T-helper 1 cell treated with Interleukin-12 subunit alpha and Interleukin-12 subunit beta and Interleukin-4 antibody, amounts not matched to agents 30 ng/mL and 1 ng/mL, for 36 hours (primary cell): Measurements from ENCODE around the gene COPB2. TPM values are rescaled to one million over a fixed set of nuclear protein-coding genes. Genes with fewer than 3 reads are reported as not detected.

Experiments
- intact Hi-C: fragments of 100-400 bp; cut with micrococcal nuclease; formaldehyde crosslinking; loops from one replicate; pipeline ENCODE4 v1.15.1; 2024
- total RNA-seq: library from RNA; stranded (reverse); gene quantifications from 2 replicates; pipeline ENCODE4 v1.2.3, GENCODE V29; 2022

COPB2 gene
- total RNA-seq, 1 donor from 2014 or later = 112 TPM

- intact Hi-C loops = no loop called here
These were observed 79.6 kb downstream of the COPB2 start for GRCh38 chr3:139309880-139310279.

DNA sequence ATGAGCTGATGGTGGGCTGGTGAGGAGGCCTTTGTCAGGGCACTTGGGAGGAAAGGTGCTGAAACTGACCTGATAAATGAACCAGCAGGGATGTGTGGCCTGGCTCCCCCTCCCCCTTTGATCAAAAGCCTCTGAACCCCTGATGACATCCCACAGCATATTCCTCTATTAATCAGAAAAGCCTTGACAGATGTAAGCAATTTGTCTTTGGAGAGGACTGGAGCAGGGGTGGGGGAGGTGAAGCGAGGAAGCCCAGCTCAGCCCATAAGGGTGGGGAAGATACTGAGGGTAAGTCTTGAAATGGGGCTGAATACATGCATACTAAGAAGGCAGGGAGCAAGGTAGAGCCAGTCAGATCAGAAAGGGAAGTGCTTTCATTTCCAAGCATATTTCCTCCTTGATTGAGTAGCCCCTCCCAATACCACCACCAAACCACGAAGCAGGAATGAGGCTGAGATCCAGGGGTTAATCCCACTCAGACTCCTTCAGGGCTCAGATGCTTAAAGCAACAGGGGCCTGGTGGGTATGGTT lies 80.3 kb downstream of the COPB2 start:
- intact Hi-C loops = no loop called here

DNA sequence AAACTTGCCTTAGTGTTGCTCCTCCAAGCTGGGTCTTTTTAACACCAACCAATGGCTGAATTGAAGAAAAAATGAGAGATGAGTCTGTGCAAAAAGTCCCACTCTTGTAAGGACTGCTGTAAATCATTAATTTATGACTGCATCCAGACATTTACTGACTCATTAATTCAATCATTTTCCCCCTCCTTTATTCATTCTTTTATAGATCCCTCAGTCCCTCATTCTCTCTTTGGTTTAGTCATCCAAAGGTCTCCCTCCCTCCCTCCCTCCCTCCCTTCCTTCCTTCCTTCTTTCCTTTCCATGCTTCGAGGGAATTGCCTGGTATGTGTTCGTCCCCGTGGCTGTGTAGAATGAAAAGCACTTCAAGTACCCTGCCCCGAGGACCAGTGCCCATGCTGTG lies 80.9 kb downstream of the COPB2 start:
- intact Hi-C loops = no loop called here

DNA sequence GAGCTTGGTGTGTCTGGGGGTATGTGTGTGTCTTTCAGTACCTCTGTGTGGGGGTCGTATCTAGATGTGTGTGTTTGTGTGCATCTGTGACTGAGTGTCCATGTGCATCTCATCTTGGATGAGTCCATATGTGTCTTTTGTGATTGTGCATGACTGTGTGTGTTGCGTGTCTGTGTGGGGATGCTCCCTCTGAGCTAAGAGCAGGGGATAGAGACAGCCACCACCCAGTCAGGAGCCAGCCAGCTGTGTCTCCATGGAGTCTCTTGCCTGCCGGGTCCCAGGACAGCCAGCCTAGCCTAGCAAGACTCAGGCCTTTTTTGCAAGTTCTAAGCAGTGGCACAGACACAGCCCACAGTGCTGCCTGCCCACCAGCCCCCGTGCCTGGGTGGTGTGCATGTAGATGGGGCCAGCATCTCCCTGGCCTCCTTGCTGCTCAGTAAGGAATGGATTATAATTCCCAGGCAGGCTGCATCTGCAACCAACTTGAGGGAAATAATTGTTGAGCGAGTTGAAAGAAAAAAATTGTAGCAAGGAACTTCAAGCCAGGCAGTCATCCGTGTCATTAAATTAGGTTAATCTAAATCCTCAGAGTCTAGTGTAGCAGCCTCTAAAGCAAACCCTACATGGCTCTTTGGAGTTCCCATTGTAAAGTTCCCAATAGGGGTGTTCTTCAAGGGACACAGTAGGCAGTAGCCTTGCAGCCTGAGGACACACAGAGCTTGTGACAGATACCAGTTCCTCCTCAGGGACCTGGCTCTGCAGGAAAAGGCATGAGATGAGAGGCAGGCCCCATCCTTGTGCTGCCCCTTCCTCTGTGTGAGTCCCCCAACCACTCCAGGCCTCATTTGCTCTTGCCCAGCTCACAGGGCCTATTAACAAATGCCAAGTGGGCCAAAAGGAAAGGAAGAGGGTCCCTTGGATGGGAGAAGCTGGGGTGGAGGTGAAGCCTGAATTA lies 81.6 kb downstream of the COPB2 start:
- intact Hi-C loops = no loop called here

Other genes with a start within 250 kb of the COPB2 start
- gene MRPS22, start 45.6 kb downstream of the COPB2 start, total RNA-seq = 36.5 and 36.9 TPM in 2 replicates
- gene RBP2, start 86.9 kb upstream of the COPB2 start, total RNA-seq = not detected in 2 replicates
- not detected in 2 replicates for gene RBP1, start 150.1 kb upstream of the COPB2 start, total RNA-seq